NCI-H2227 treated with DMSO at 0.1 percent for 48 hours (cell line): ENCODE results near the gene FANCG.
A peak's percentile ranks its signal among the peaks of the same experiment; 100 is the strongest.

Source experiments
- DNase-seq: peaks from one replicate; lab custom pipeline; 2025; lab: John Stamatoyannopoulos, UW

The FANCG gene

GRCh38 chr9:35060548-35061207 lies 19.1 kb downstream of the FANCG start:
- DNase-seq, result no peak

- DNase-seq, result no peak
Measured at GRCh38 chr9:35059438-35059837, 20.3 kb downstream of the FANCG start.

GRCh38 chr9:35057271-35057620 lies 22.5 kb downstream of the FANCG start:
- no peak for DNase-seq

- DNase-seq, result no peak
Measured at GRCh38 chr9:35056571-35057270, 23.0 kb downstream of the FANCG start.

GRCh38 chr9:35054871-35055644 lies 24.7 kb downstream of the FANCG start:
- no peak for DNase-seq

- DNase-seq, result no peak
Measured at GRCh38 chr9:35054185-35054835, 25.4 kb downstream of the FANCG start.

GRCh38 chr9:35051069-35051967 lies 28.4 kb downstream of the FANCG start:
- DNase-seq, result peak; percentile 26

- DNase-seq, result no peak
Measured at GRCh38 chr9:35048511-35048910, 31.2 kb downstream of the FANCG start.

- no peak for DNase-seq
Measured at GRCh38 chr9:35044071-35044470, 35.7 kb downstream of the FANCG start.

GRCh38 chr9:35042891-35043545 lies 36.7 kb downstream of the FANCG start:
- no peak for DNase-seq

GRCh38 chr9:35042081-35042604 lies 37.6 kb downstream of the FANCG start:
- no peak for DNase-seq

- peak; percentile 6 for DNase-seq
Measured at GRCh38 chr9:35035851-35036701, 43.7 kb downstream of the FANCG start.

- DNase-seq, result no peak
Measured at GRCh38 chr9:35033101-35033500, 46.6 kb downstream of the FANCG start.

- no peak for DNase-seq
Measured at GRCh38 chr9:35029852-35030251, 49.9 kb downstream of the FANCG start.

GRCh38 chr9:35029241-35029640 lies 50.5 kb downstream of the FANCG start:
- DNase-seq, result no peak

GRCh38 chr9:35028341-35028740 lies 51.4 kb downstream of the FANCG start:
- no peak for DNase-seq

GRCh38 chr9:35027860-35028259 lies 51.9 kb downstream of the FANCG start:
- no peak for DNase-seq

- no peak for DNase-seq
Measured at GRCh38 chr9:35027374-35027773, 52.4 kb downstream of the FANCG start.

GRCh38 chr9:35026671-35027070 lies 53.1 kb downstream of the FANCG start:
- no peak for DNase-seq
